Stomach (tissue), 9 donors: Measurements from ENCODE around the gene SNX20. TPM values are rescaled to one million over a fixed set of nuclear protein-coding genes. Genes with fewer than 3 reads are reported as not detected.

Experiments
- DNase-seq, 2 donors: peaks; one replicate each; pipeline versions ENCODE4 v3.0.0 to v3.0.0-alpha.2; 2013 to 2019
- H3K27ac ChIP-seq, 5 donors: fragments of 200-600 bp in 4 of 5; sonication (generic) in 4 of 5; one replicate each; pipeline ENCODE4 v1.5.1; 2013 to 2019; ENCODE audit warnings: mild to moderate bottlenecking in 1 of 5, moderate library complexity in 1 of 5
- H3K27me3 ChIP-seq, 3 donors: fragments of 200-600 bp; sonication (generic); one replicate each; pipeline ENCODE4 v1.5.1; 2017 to 2019; ENCODE audit warnings: mixed run types in 1 of 3
- H3K36me3 ChIP-seq, 4 donors: fragments of 200-600 bp; sonication (generic); 1 replicate in 3 of 4; 2 replicates in 1 of 4; pipeline ENCODE4 v1.5.1; 2016 to 2019
- H3K4me1 ChIP-seq, 4 donors: fragments of 200-600 bp; sonication (generic); one replicate each; pipeline ENCODE4 v1.5.1; 2016 to 2019
- H3K4me3 ChIP-seq, 4 donors: fragments of 200-600 bp; sonication (generic) in 3 of 4; one replicate each; pipeline ENCODE4 v1.5.1; 2016 to 2019; ENCODE audit warnings: mild to moderate bottlenecking in 1 of 4
- H3K9me3 ChIP-seq, 4 donors: fragments of 200-600 bp; sonication (generic); one replicate each; pipeline ENCODE4 v1.5.1; 2016 to 2019
- EP300 ChIP-seq: sonication (generic); formaldehyde crosslinking; IDR thresholded peaks from one replicate; pipeline ENCODE4 v1.6.1; 2017; ENCODE audit warnings: antibody characterized with exemption
- POLR2A ChIP-seq, 4 donors: fragments of 450-650 bp; IDR thresholded peaks; one replicate each; pipeline ENCODE4 v1.6.1; 2016; ENCODE audit warnings: antibody characterized with exemption in 4 of 4, control low read depth in 2 of 4, mild to moderate bottlenecking in 1 of 4, moderate library complexity in 1 of 4
- POLR2AphosphoS5 ChIP-seq, 3 donors: sonication (generic); formaldehyde crosslinking; IDR thresholded peaks; one replicate each; pipeline ENCODE4 v1.6.1; 2016; ENCODE audit warnings: antibody characterized with exemption in 3 of 3
- WGBS, 5 donors: extraction: QIAGEN DNeasy Blood & Tissue Kit in 3 of 5; methylation state at CpG; one replicate each; pipeline versions ENCODE4 v1.1.5 to v1.1.7; 2013 to 2018; 5-methylcytosine and 5-hydroxymethylcytosine counted together
- intact Hi-C: fragments of 100-400 bp; cut with DNase I; formaldehyde crosslinking; loops from one replicate; pipeline ENCODE4 v1.15.1; 2023; ENCODE audit warnings: low total_unique reads
- polyA plus RNA-seq, 3 donors: library from polyadenylated mRNA; stranded (reverse); fragments of 200-250 nt; gene quantifications; one replicate each; pipeline ENCODE4 v1.2.3, GENCODE V29; 2013
- total RNA-seq, 5 donors: library from RNA; depleted of rRNA; stranded (reverse); fragments of >200 nt; gene quantifications; one replicate each; pipeline versions ENCODE4 v1.1.0 to v1.2.3, GENCODE V29; 2014 to 2016
- TF ChIP-seq, protein P1 (sequence below), 7 experiments: fragments of 450-650 bp in 4 of 7; fragments of 200-600 bp in 3 of 7; sonication (generic) in 3 of 7; IDR thresholded peaks; one replicate each; pipeline ENCODE4 v1.5.1; 2016 to 2019; ENCODE audit warnings: antibody characterized with exemption in 7 of 7, control low read depth in 2 of 7, mild to moderate bottlenecking in 1 of 7
- donor health status: healthy with polysubstance abuse.
- donor health status: Bipolar disorder and iron deficiency.
- donor health status: healthy.

The SNX20 gene
- total and polyA plus RNA-seq, 8 donors = 0.29 to 7.4 (median 1.1) TPM; not detected in 1

DNA sequence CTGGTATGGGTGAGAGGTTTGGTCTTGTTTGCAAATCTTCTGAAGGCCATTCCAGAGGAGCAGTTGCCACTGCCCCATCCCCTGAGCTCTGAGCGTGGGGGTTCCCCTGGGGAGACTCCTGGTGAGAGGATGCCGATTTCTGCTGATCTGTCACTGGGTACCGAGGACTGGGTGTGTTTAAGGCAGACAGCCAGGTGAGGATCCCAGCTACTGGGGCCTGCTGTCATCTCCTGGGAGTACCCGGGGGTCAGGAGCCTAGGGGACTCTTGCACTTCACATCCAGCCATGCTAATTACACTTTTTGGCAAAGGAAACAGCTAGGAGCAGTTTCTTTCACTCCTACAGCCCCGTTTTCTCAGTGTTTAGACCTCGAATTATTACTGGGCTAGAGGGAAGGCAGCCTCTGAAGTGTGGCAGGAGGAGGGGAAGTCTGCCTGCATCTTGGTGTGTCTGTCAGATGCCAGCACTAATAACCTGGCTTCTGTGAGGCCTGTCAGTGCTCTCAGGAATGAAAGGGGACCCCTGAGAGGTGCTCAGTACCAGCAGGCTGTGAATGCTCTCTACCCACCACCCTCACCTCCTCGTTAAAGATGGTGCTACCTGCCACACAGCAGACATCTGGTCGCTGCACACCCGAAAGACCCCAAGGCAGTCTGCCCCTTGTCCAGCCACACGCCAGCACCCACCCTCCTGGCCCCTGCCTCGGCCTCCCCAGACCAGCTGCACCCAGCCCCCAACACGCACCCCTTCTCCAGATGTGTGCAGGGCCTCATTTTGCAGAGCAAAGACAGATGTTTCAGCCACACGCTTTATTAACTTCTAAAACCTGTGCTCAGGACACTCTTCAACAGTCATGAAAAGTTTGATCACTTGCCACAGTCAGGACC, 43.2 kb downstream of the SNX20 start:
- no peaks in the 10 kb centered on the region for H3K9me3 ChIP-seq
- no peaks in the 10 kb centered on the region for H3K4me1 ChIP-seq
- H3K27me3 ChIP-seq = no peaks in the 10 kb centered on the region
- no peak overlapping the region for H3K27ac ChIP-seq
- H3K4me3 ChIP-seq = no peak overlapping the region
- peaks cover 0 to 24% (median 4%) of the 10 kb centered on the region in 4 donors for H3K36me3 ChIP-seq
- no peak for TF ChIP-seq POLR2A (IDR thresholded peaks at IDR 0.05)
- no peak for TF ChIP-seq POLR2AphosphoS5 (IDR thresholded peaks at IDR 0.05)
- TF ChIP-seq EP300 = no peak
- TF ChIP-seq, protein P1, sequence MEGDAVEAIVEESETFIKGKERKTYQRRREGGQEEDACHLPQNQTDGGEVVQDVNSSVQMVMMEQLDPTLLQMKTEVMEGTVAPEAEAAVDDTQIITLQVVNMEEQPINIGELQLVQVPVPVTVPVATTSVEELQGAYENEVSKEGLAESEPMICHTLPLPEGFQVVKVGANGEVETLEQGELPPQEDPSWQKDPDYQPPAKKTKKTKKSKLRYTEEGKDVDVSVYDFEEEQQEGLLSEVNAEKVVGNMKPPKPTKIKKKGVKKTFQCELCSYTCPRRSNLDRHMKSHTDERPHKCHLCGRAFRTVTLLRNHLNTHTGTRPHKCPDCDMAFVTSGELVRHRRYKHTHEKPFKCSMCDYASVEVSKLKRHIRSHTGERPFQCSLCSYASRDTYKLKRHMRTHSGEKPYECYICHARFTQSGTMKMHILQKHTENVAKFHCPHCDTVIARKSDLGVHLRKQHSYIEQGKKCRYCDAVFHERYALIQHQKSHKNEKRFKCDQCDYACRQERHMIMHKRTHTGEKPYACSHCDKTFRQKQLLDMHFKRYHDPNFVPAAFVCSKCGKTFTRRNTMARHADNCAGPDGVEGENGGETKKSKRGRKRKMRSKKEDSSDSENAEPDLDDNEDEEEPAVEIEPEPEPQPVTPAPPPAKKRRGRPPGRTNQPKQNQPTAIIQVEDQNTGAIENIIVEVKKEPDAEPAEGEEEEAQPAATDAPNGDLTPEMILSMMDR (IDR thresholded peaks at IDR 0.05) = no peak
- intact Hi-C loops = no loop called here
- no peak for DNase-seq
- 79 to 90% (median 82%) methylated on average over 10 to 13 of the region's 13 CpGs for WGBS, 5 donors

DNA sequence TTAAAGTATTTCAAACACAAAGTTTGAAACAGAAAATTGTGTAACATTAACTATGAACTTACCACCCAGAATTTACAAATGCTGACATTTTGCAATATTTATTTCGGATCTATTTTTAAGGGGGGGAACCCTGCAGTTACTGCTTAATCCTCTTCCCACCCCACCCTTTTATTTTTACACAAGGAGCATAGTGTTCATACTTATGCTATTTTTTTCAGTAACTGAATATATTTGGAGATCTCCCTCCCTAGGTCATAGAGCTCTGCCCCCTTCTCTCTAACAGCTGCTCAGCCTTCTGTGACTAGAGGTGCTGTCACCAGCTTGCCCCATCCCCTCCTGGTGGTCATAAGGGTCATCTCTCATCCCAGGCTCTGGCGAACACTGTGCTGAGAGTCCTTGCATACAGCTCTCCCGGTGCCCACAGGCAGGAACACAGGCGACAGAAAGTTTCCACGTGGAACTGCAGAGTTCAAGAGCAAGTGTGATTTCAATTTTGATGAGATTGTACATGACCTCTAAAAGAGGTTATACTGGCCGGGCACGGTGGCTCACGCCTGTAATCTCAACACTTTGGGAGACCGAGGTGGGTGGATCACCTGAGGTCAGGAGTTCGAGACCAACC, 44.2 kb downstream of the SNX20 start:
- Histone ChIP-seq H3K27ac (no peak overlapping the region), H3K36me3 (peaks cover 0 to 32% (median 6%) of the 10 kb centered on the region in 4 donors), H3K9me3 (no peaks in the 10 kb centered on the region), H3K4me1 (peaks cover 0 to under 1% (median 0%) of the 10 kb centered on the region in 4 donors), H3K4me3 (no peak overlapping the region), H3K27me3 (no peaks in the 10 kb centered on the region)
- intact Hi-C loops = no loop called here
- WGBS, 5 donors = 86 to 94% (median 87%) methylated on average over 10 of the region's 10 CpGs
- no peak for DNase-seq
- TF ChIP-seq POLR2AphosphoS5 (IDR thresholded peaks at IDR 0.05) = no peak
- no peak for TF ChIP-seq POLR2A (IDR thresholded peaks at IDR 0.05)
- no peak for TF ChIP-seq EP300
- TF ChIP-seq, protein P1 (IDR thresholded peaks at IDR 0.05) = no peak

DNA sequence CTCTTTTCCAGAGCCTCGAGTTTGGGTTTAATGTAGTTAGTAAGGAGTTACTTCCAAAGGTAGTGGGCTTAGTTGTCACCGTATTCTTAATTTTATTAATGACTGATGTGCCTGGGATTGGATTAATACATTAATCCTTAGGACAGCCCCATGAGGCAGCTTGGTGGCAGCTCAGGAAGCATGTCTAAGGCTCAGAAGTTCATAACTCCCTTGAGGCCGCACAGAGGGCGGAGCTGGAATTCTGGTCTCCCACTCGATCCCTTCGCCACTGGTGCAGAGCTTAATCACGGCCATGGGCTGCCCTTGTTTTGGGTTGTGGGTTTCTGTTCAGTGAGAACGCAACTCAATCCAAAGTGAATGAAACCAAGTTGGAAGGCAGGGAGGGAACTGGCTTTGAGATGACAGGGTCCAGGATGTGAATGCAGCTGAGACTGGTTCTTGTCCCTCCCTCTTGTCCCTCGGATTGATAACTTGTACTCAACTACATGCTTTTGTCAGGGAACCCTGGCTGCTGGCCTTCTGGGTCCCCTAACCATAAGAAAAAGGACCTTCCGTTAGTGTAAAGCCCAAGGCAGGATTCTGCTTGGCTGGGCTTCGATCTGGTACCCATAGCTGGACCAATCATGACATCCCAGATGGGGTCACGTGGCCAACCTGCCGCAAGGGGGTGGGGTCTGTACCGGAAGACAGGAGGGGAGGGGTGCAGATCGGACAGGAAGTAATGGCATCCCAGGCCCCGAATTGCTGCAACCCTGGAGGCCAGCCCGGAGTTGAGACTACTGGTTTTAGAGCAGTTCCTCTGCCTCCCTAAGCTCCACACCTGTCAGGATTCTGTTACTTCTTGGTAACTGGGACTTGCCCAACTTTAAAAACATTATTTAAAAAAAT, 45.4 kb downstream of the SNX20 start:
- TF ChIP-seq, protein P1 (IDR thresholded peaks at IDR 0.05) = no peak
- TF ChIP-seq POLR2A (IDR thresholded peaks at IDR 0.05) = no peak
- TF ChIP-seq EP300 = no peak
- TF ChIP-seq POLR2AphosphoS5 (IDR thresholded peaks at IDR 0.05) = no peak
- H3K36me3 ChIP-seq = peaks cover 0 to 40% (median 12%) of the 10 kb centered on the region in 4 donors
- no peak overlapping the region for H3K27ac ChIP-seq
- no peaks in the 10 kb centered on the region for H3K27me3 ChIP-seq
- peaks cover 0 to 12% (median 9%) of the 10 kb centered on the region in 4 donors for H3K4me1 ChIP-seq
- no peak overlapping the region for H3K4me3 ChIP-seq
- WGBS, 5 donors = 66 to 79% (median 74%) methylated on average over 17 of the region's 17 CpGs
- no peak for DNase-seq
- intact Hi-C loops = no loop called here
- no peaks in the 10 kb centered on the region for H3K9me3 ChIP-seq

DNA sequence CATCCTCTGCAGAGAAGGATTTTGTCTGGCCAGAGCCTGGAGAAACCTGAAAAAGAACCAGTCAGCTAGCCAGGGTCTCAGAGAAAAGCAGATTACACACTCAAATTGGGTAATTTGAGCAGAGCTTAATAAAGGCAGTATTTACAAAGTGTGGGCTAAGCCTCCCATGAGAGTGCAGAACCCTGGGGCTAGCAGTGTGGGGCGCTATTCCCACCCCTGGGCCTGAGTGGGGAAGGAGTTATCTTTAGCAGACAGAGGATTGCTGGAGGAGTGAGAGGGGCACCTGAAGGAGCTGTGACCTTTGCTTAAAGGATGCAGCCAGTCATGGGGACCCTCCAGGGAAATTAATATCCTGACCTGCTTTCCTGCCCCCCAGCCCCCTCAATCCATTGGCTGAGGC, 46.2 kb downstream of the SNX20 start:
- Histone ChIP-seq H3K27me3 (no peaks in the 10 kb centered on the region), H3K9me3 (no peaks in the 10 kb centered on the region), H3K36me3 (peaks cover 0 to 44% (median 15%) of the 10 kb centered on the region in 4 donors), H3K4me1 (peaks cover 0 to 16% (median 11%) of the 10 kb centered on the region in 4 donors), H3K4me3 (no peak overlapping the region), H3K27ac (no peak overlapping the region)
- intact Hi-C loops = no loop called here
- WGBS, 5 donors = 78 to 88% (median 82%) methylated on average over 1 of the region's 1 CpG
- DNase-seq = no peak
- TF ChIP-seq, protein P1 (IDR thresholded peaks at IDR 0.05) = no peak
- no peak for TF ChIP-seq EP300
- TF ChIP-seq POLR2AphosphoS5 (IDR thresholded peaks at IDR 0.05) = no peak
- TF ChIP-seq POLR2A (IDR thresholded peaks at IDR 0.05) = no peak
